ENCODE results near the gene MINK1. TPM values are rescaled to one million over a fixed set of nuclear protein-coding genes. Genes with fewer than 3 reads are reported as not detected.

MINK1 gene
- total RNA-seq, 2 experiments from 2014 or later: 67.5 to 79.3 TPM

- POLR2A ChIA-PET: interaction anchor here (0.6 to 21.0 kb wide), 12 partner anchors 9 to 481 kb away, joined by 3 to 346 read pairs (median 6); partner anchors contain the start of genes C17orf107, CAMTA2, ENO3 and INCA1
- peak overlapping the region; percentile 95 for H3K27ac Mint-ChIP-seq
Observed at GRCh38 chr17:4940555-4941318, 107.6 kb downstream of the MINK1 start.

DNA sequence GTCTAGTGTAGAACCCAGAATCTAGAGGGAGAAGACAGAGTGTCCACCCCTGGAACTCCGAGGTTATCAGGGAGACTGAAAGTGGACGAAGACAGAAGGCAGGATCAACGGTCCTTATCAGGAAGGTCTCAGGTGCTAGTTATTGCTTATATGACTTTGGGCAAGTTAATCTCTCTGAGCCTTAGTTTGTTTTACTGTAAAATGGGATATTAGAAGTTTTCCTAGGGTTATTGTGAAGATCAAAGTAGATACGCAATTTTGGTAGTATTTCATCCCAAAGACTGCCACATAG is 108.1 kb downstream of the MINK1 start:
- no peak for DNase-seq
- CTCF ChIA-PET: interaction anchor here (1.6 to 2.1 kb wide), 2 partner anchors 26 to 42 kb away, joined by 5 read pairs; partner anchors contain the start of genes C17orf107 and SPAG7
- peaks cover 1% of the 10 kb centered on the region for H3K27me3 Mint-ChIP-seq
- intact Hi-C loops (cut with micrococcal nuclease): loop anchor here (2.0 to 10.0 kb wide), 6 partner anchors 38 to 796 kb away; partner anchors contain the start of genes ARRB2, CAMTA2, CHRNE and CYB5D2
- H3K9me3 Mint-ChIP-seq: no peaks in the 10 kb centered on the region
- POLR2A ChIA-PET: interaction anchor here (1.0 to 21.0 kb wide), 4 partner anchors 9 to 56 kb away, joined by 3 to 346 read pairs (median 35); partner anchors contain the start of genes ENO3, INCA1, KIF1C and PFN1
- peak overlapping the region; percentile 90 for H3K4me3 Mint-ChIP-seq
- peaks cover 58% of the 10 kb centered on the region for H3K4me1 Mint-ChIP-seq (ENCODE audit: low read depth)
- peak overlapping the region; percentile 95 for H3K27ac Mint-ChIP-seq
- H3K36me3 Mint-ChIP-seq: peaks cover 72% of the 10 kb centered on the region

More at GRCh38 chr17:4940555-4941318, 107.6 kb downstream of the MINK1 start:
- peaks cover 55% of the 10 kb centered on the region for H3K4me1 Mint-ChIP-seq (ENCODE audit: low read depth)
- H3K9me3 Mint-ChIP-seq: no peaks in the 10 kb centered on the region
- peak; percentile 70 for DNase-seq
- intact Hi-C loops (cut with micrococcal nuclease): loop anchor here (1.0 to 10.0 kb wide), 8 partner anchors 8 to 796 kb away; partner anchors contain the start of genes ARRB2, CAMTA2, CHRNE and CYB5D2
- peaks cover 70% of the 10 kb centered on the region for H3K36me3 Mint-ChIP-seq
- H3K4me3 Mint-ChIP-seq: peak overlapping the region; percentile 90
- CTCF ChIA-PET: interaction anchor here (0.8 to 2.4 kb wide), 14 partner anchors 11 to 231 kb away, joined by 3 to 13 read pairs (median 4); partner anchors contain the start of genes C17orf107, CHRNE, GLTPD2 and SPAG7
- H3K27me3 Mint-ChIP-seq: peaks cover 1% of the 10 kb centered on the region

- intact Hi-C loops (cut with micrococcal nuclease): loop anchor here (5.0 to 10.0 kb wide), 2 partner anchors 44 to 798 kb away; partner anchors contain the start of genes CAMTA2, CYB5D2 and ZZEF1
- ChIA-PET POLR2A (interaction anchor here (21.0 kb wide), 1 partner anchor 23 kb away, joined by 346 read pairs; the partner anchor contains the start of gene SPAG7), CTCF (no interaction called here)
- H3K27ac Mint-ChIP-seq: peak overlapping the region; percentile 95
- peaks cover 83% of the 10 kb centered on the region for H3K36me3 Mint-ChIP-seq
- no peaks in the 10 kb centered on the region for H3K9me3 Mint-ChIP-seq
- H3K27me3 Mint-ChIP-seq: peaks cover 1% of the 10 kb centered on the region
- H3K4me3 Mint-ChIP-seq: peak overlapping the region; percentile 90
- no peak for DNase-seq
- peaks cover 63% of the 10 kb centered on the region for H3K4me1 Mint-ChIP-seq (ENCODE audit: low read depth)
Observed at GRCh38 chr17:4942760-4943508, 109.8 kb downstream of the MINK1 start.

- H3K4me1 Mint-ChIP-seq (ENCODE audit: low read depth): peaks cover 53% of the 10 kb centered on the region
- peak; percentile 72 for DNase-seq
- H3K36me3 Mint-ChIP-seq: peaks cover 73% of the 10 kb centered on the region
- ChIA-PET POLR2A (interaction anchor here (1.1 to 21.0 kb wide), 3 partner anchors 9 to 44 kb away, joined by 3 to 346 read pairs (median 4); partner anchors contain the start of gene SPAG7), CTCF (no interaction called here)
- peak overlapping the region; percentile 90 for H3K4me3 Mint-ChIP-seq
- peaks cover 1% of the 10 kb centered on the region for H3K27me3 Mint-ChIP-seq
- H3K9me3 Mint-ChIP-seq: no peaks in the 10 kb centered on the region
- intact Hi-C loops (cut with micrococcal nuclease): loop anchor here (5.0 to 10.0 kb wide), 2 partner anchors 43 to 799 kb away; partner anchors contain the start of genes CAMTA2, CYB5D2 and ZZEF1
- peak overlapping the region; percentile 95 for H3K27ac Mint-ChIP-seq
Observed at GRCh38 chr17:4944163-4944553, 111.0 kb downstream of the MINK1 start.

DNA sequence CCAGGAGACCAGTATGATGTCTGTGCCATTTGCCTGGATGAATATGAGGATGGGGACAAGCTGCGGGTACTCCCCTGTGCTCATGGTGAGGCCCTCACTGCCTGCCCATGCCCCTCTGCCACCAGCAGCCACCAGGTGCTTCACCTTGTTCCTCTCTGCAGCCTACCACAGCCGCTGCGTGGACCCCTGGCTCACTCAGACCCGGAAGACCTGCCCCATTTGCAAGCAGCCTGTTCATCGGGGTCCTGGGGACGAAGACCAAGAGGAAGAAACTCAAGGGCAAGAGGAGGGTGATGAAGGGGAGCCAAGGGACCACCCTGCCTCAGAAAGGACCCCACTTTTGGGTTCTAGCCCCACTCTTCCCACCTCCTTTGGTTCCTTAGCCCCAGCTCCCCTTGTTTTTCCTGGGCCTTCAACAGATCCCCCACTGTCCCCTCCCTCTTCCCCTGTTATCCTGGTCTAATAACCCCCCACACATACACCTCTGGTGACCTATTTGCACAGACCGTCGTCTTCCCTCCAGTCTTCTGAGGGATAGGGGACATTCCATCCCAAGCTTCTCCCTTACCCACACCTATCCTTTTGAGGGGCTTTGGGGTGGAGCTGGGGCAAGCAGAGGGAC is 111.5 kb downstream of the MINK1 start:
- ChIA-PET CTCF (no interaction called here), POLR2A (interaction anchor here (1.1 to 21.0 kb wide), 5 partner anchors 9 to 45 kb away, joined by 3 to 346 read pairs (median 3); partner anchors contain the start of gene SPAG7)
- peaks cover 52% of the 10 kb centered on the region for H3K4me1 Mint-ChIP-seq (ENCODE audit: low read depth)
- peak overlapping the region; percentile 90 for H3K4me3 Mint-ChIP-seq
- H3K9me3 Mint-ChIP-seq: no peaks in the 10 kb centered on the region
- intact Hi-C loops (cut with micrococcal nuclease): loop anchor here (5.0 to 10.0 kb wide), 5 partner anchors 43 to 800 kb away; partner anchors contain the start of genes CAMTA2, CYB5D2, DERL2 and MED11
- peak overlapping the region; percentile 95 for H3K27ac Mint-ChIP-seq
- peaks cover 71% of the 10 kb centered on the region for H3K36me3 Mint-ChIP-seq
- H3K27me3 Mint-ChIP-seq: peaks cover 1% of the 10 kb centered on the region
- peak; percentile 51 for DNase-seq

DNA sequence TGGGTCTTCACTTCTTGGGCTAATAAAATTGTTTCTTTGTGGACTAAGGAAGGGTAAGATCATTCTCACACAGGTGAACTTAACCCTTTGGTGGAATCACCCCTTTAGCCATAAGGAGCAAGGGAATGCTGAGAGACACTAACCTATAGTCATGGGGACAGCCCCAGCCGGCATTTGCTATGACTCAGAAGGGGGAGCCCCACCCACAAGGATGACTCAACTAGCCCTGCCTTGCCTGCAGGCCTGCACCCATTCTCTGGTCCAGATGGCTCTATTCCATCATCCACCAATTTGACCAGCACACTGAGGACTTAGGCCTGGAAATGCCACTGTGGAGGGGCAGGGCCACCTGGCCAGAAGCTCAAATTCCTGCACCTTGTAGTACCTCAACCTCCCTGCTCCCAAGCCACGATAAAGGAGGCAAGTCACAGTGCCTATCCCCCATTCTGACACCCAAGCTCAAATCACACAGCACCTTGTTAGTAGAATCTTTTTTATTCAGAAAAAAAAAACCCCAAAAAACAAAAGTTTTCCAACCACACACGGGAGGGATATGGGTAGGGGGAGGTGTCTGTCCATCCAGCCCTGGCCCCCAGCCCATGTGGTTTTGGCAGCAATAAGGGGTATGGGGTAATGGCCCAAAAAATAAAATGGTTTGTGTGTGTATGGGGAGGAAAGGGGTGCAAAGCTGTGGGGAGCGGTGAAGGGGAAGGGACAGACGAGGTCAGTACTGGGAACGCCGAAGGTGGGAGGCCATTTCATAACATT is 112.2 kb downstream of the MINK1 start:
- Mint-ChIP-seq H3K9me3 (no peaks in the 10 kb centered on the region), H3K4me1 (ENCODE audit: low read depth) (peaks cover 52% of the 10 kb centered on the region), H3K27ac (peak overlapping the region; percentile 95), H3K27me3 (no peaks in the 10 kb centered on the region), H3K36me3 (peaks cover 66% of the 10 kb centered on the region), H3K4me3 (peak overlapping the region; percentile 90)
- intact Hi-C loops (cut with micrococcal nuclease): loop anchor here (5.0 to 10.0 kb wide), 4 partner anchors 213 to 801 kb away; partner anchors contain the start of genes CYB5D2, DERL2, MED11 and MIS12
- ChIA-PET CTCF (interaction anchor here (2.3 kb wide), 1 partner anchor 21 kb away, joined by 10 read pairs; the partner anchor contains the start of gene SPAG7), POLR2A (interaction anchor here (1.1 to 21.0 kb wide), 7 partner anchors 8 to 45 kb away, joined by 3 to 346 read pairs (median 4); partner anchors contain the start of genes C17orf107 and SPAG7)
- DNase-seq: peak; percentile 94

GRCh38 chr17:4945944-4946280 is 112.8 kb downstream of the MINK1 start:
- intact Hi-C loops (cut with micrococcal nuclease): loop anchor here (5.0 to 10.0 kb wide), 4 partner anchors 214 to 801 kb away; partner anchors contain the start of genes CYB5D2, DERL2, MED11 and MIS12
- Mint-ChIP-seq H3K27me3 (no peaks in the 10 kb centered on the region), H3K9me3 (no peaks in the 10 kb centered on the region), H3K27ac (peak overlapping the region; percentile 95), H3K36me3 (peaks cover 62% of the 10 kb centered on the region), H3K4me1 (ENCODE audit: low read depth) (peaks cover 56% of the 10 kb centered on the region), H3K4me3 (peak overlapping the region; percentile 90)
- no peak for DNase-seq
- ChIA-PET POLR2A (interaction anchor here (1.2 to 21.0 kb wide), 5 partner anchors 13 to 46 kb away, joined by 3 to 346 read pairs (median 4); partner anchors contain the start of genes C17orf107 and SPAG7), CTCF (interaction anchor here (2.3 kb wide), 1 partner anchor 21 kb away, joined by 10 read pairs; the partner anchor contains the start of gene SPAG7)

- Mint-ChIP-seq H3K4me1 (ENCODE audit: low read depth) (peaks cover 58% of the 10 kb centered on the region), H3K9me3 (no peaks in the 10 kb centered on the region), H3K36me3 (peaks cover 57% of the 10 kb centered on the region), H3K27ac (peak overlapping the region; percentile 95), H3K4me3 (peak overlapping the region; percentile 90), H3K27me3 (no peaks in the 10 kb centered on the region)
- ChIA-PET CTCF (interaction anchor here (2.3 kb wide), 1 partner anchor 20 kb away, joined by 10 read pairs; the partner anchor contains the start of gene SPAG7), POLR2A (interaction anchor here (1.3 to 21.0 kb wide), 4 partner anchors 13 to 46 kb away, joined by 3 to 346 read pairs (median 8); partner anchors contain the start of genes C17orf107 and SPAG7)
- intact Hi-C loops (cut with micrococcal nuclease): loop anchor here (5.0 to 10.0 kb wide), 4 partner anchors 214 to 802 kb away; partner anchors contain the start of genes CYB5D2, DERL2, MED11 and MIS12
- no peak for DNase-seq
Observed at GRCh38 chr17:4946312-4946976, 113.3 kb downstream of the MINK1 start.

DNA sequence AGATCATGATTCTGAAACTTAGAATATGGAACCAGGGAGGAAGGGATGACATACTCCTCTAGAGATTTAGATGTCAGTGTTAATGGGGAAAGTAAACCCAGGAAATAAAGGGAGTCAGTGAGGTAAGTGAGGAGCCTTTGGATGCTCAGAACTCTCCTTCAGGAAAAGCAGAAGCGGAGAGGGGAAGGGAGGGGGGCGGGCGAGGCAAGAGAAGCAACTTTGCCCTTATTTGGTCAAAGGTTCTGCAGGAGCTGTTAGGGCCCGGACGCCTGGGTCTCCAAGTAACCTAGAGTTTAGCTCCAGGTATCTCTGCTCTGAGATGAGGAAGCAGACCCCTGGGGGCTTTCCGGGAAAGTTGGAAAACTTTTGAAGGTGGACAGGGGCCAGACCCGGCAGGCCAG is 113.9 kb downstream of the MINK1 start:
- Mint-ChIP-seq H3K4me3 (peak overlapping the region; percentile 90), H3K27me3 (no peaks in the 10 kb centered on the region), H3K9me3 (no peaks in the 10 kb centered on the region), H3K27ac (peak overlapping the region; percentile 95), H3K36me3 (peaks cover 51% of the 10 kb centered on the region), H3K4me1 (ENCODE audit: low read depth) (peaks cover 57% of the 10 kb centered on the region)
- DNase-seq: no peak
- POLR2A ChIA-PET: interaction anchor here (1.8 to 21.0 kb wide), 4 partner anchors 8 to 47 kb away, joined by 10 to 346 read pairs (median 38); partner anchors contain the start of genes C17orf107, CAMTA2, RNF167 and SLC25A11
- CTCF ChIA-PET: interaction anchor here (2.3 kb wide), 1 partner anchor 20 kb away, joined by 10 read pairs; the partner anchor contains the start of gene SPAG7
- intact Hi-C loops (cut with micrococcal nuclease): loop anchor here (5.0 to 10.0 kb wide), 4 partner anchors 215 to 802 kb away; partner anchors contain the start of genes CYB5D2, DERL2, MED11 and MIS12
